Hematopoietic multipotent progenitor cell treated with erythropoietin and hydrocortisone succinate and interleukin-3 and kit ligand, for 4 days (in vitro differentiated cells): ENCODE results near the gene ABCA8.
A peak's percentile ranks its signal among the peaks of the same experiment; 100 is the strongest.

Source experiments
- DNase-seq: peaks from one replicate; pipeline ENCODE4 v3.0.0-alpha.2; 2015

Gene ABCA8

GRCh38 chr17:68941761-68942160 is 13.4 kb downstream of the ABCA8 start:
- DNase-seq: no peak

- DNase-seq: no peak
Measured at GRCh38 chr17:68939195-68939594, 16.0 kb downstream of the ABCA8 start.

GRCh38 chr17:68937890-68938514 is 17.2 kb downstream of the ABCA8 start:
- no peak for DNase-seq

- DNase-seq: no peak
Measured at GRCh38 chr17:68927516-68927915, 27.7 kb downstream of the ABCA8 start.

GRCh38 chr17:68924793-68925720 is 30.1 kb downstream of the ABCA8 start:
- no peak for DNase-seq

GRCh38 chr17:68910789-68911431 is 44.3 kb downstream of the ABCA8 start:
- no peak for DNase-seq

GRCh38 chr17:68910251-68910705 is 44.9 kb downstream of the ABCA8 start:
- DNase-seq: no peak

- DNase-seq: peak; percentile 90
Measured at GRCh38 chr17:68909066-68909465, 46.1 kb downstream of the ABCA8 start.

GRCh38 chr17:68908045-68908444 is 47.1 kb downstream of the ABCA8 start:
- no peak for DNase-seq

- peak; percentile 44 for DNase-seq
Measured at GRCh38 chr17:68906638-68907037, 48.6 kb downstream of the ABCA8 start.

GRCh38 chr17:68903286-68903685 is 51.9 kb downstream of the ABCA8 start:
- DNase-seq: no peak

GRCh38 chr17:68897557-68897956 is 57.6 kb downstream of the ABCA8 start:
- no peak for DNase-seq

GRCh38 chr17:68892658-68893057 is 62.5 kb downstream of the ABCA8 start:
- DNase-seq: no peak

GRCh38 chr17:68892193-68892592 is 63.0 kb downstream of the ABCA8 start:
- no peak for DNase-seq

- no peak for DNase-seq
Measured at GRCh38 chr17:68886401-68886800, 68.8 kb downstream of the ABCA8 start.

GRCh38 chr17:68884888-68885287 is 70.3 kb downstream of the ABCA8 start:
- DNase-seq: no peak

- no peak for DNase-seq
Measured at GRCh38 chr17:68878226-68878885, 76.8 kb downstream of the ABCA8 start.

- DNase-seq: no peak
Measured at GRCh38 chr17:68871447-68871846, 83.7 kb downstream of the ABCA8 start.

GRCh38 chr17:68870976-68871375 is 84.2 kb downstream of the ABCA8 start:
- DNase-seq: peak; percentile 8

- DNase-seq: no peak
Measured at GRCh38 chr17:68870161-68870826, 84.9 kb downstream of the ABCA8 start.

- no peak for DNase-seq
Measured at GRCh38 chr17:68868708-68869107, 86.5 kb downstream of the ABCA8 start.

- DNase-seq: peak; percentile 24
Measured at GRCh38 chr17:68867759-68868516, 87.3 kb downstream of the ABCA8 start.
